Measurements from ENCODE around the gene COX19. TPM values are rescaled to one million over a fixed set of nuclear protein-coding genes. Genes with fewer than 3 reads are reported as not detected.

The COX19 gene
- total and polyA plus RNA-seq, 7 donors = 5.1 to 12.7 (median 9.2) TPM

- H3K9me3 ChIP-seq = no peaks in the 10 kb centered on the region
- H3K4me1 ChIP-seq = peaks cover 0 to 18% (median 7%) of the 10 kb centered on the region in 4 donors
- H3K27ac ChIP-seq = no peak overlapping the region
- TF ChIP-seq EP300 (IDR thresholded peaks at IDR 0.05) (no peak), CTCF (IDR thresholded peaks at IDR 0.05) (no peak), POLR2AphosphoS5 (IDR thresholded peaks at IDR 0.05) (no peak), POLR2A (IDR thresholded peaks at IDR 0.05) (no peak)
- H3K4me3 ChIP-seq = no peak overlapping the region
- peaks cover 0 to 16% (median 3%) of the 10 kb centered on the region in 4 donors for H3K36me3 ChIP-seq
- peaks cover 17 to 27% (median 26%) of the 10 kb centered on the region in 3 donors for H3K27me3 ChIP-seq
- intact Hi-C loops (cut with DNase I) = loop anchor here (5.0 kb wide), 2 partner anchors 35 to 185 kb away; no protein-coding TSS in a partner anchor
- 74 to 76% methylated on average over 34 of the region's 34 CpGs for WGBS, 2 donors
- no peak for DNase-seq
Observed at GRCh38 chr7:991729-992656, 16.6 kb upstream of the COX19 start.

- intact Hi-C loops (cut with DNase I) = loop anchor here (5.0 kb wide), 2 partner anchors 36 to 186 kb away; no protein-coding TSS in a partner anchor
- Histone ChIP-seq H3K36me3 (peaks cover 0 to 8% (median 0%) of the 10 kb centered on the region in 4 donors), H3K4me3 (no peak overlapping the region), H3K27ac (no peak overlapping the region), H3K9me3 (no peaks in the 10 kb centered on the region), H3K27me3 (peaks cover 18 to 36% (median 27%) of the 10 kb centered on the region in 3 donors), H3K4me1 (peaks cover 0 to 18% (median 7%) of the 10 kb centered on the region in 4 donors)
- DNase-seq = no peak
- 35 to 61% methylated on average over 35 of the region's 35 CpGs for WGBS, 2 donors
- TF ChIP-seq CTCF (IDR thresholded peaks at IDR 0.05) (no peak), POLR2A (IDR thresholded peaks at IDR 0.05) (no peak), POLR2AphosphoS5 (IDR thresholded peaks at IDR 0.05) (no peak), EP300 (IDR thresholded peaks at IDR 0.05) (no peak)
Observed at GRCh38 chr7:990933-991728, 15.8 kb upstream of the COX19 start.

GRCh38 chr7:990352-990932 is 15.1 kb upstream of the COX19 start:
- Histone ChIP-seq H3K27ac (no peak overlapping the region), H3K4me3 (no peak overlapping the region), H3K9me3 (no peaks in the 10 kb centered on the region), H3K27me3 (peaks cover 18 to 43% (median 27%) of the 10 kb centered on the region in 3 donors), H3K36me3 (peaks cover 0 to under 1% (median 0%) of the 10 kb centered on the region in 4 donors), H3K4me1 (peaks cover 0 to 18% (median 7%) of the 10 kb centered on the region in 4 donors)
- intact Hi-C loops (cut with DNase I) = loop anchor here (5.0 kb wide), 2 partner anchors 37 to 187 kb away; no protein-coding TSS in a partner anchor
- DNase-seq = no peak
- no peak for TF ChIP-seq POLR2A (IDR thresholded peaks at IDR 0.05)
- no peak for TF ChIP-seq CTCF (IDR thresholded peaks at IDR 0.05)
- TF ChIP-seq POLR2AphosphoS5 (IDR thresholded peaks at IDR 0.05) = no peak
- TF ChIP-seq EP300 (IDR thresholded peaks at IDR 0.05) = no peak
- 81 to 82% methylated on average over 36 of the region's 36 CpGs for WGBS, 2 donors

GRCh38 chr7:988963-989529 is 13.7 kb upstream of the COX19 start:
- Histone ChIP-seq H3K36me3 (no peaks in the 10 kb centered on the region), H3K4me1 (peaks cover 0 to 18% (median 7%) of the 10 kb centered on the region in 4 donors), H3K27ac (no peak overlapping the region), H3K4me3 (no peak overlapping the region), H3K9me3 (no peaks in the 10 kb centered on the region), H3K27me3 (peaks cover 26 to 57% (median 36%) of the 10 kb centered on the region in 3 donors)
- intact Hi-C loops (cut with DNase I) = no loop called here
- TF ChIP-seq EP300 (IDR thresholded peaks at IDR 0.05) (no peak), CTCF (IDR thresholded peaks at IDR 0.05) (no peak), POLR2AphosphoS5 (IDR thresholded peaks at IDR 0.05) (no peak), POLR2A (IDR thresholded peaks at IDR 0.05) (no peak)
- no peak for DNase-seq
- 68 to 71% methylated on average over 15 of the region's 15 CpGs for WGBS, 2 donors
